Adipose tissue (tissue), 3 donors: ENCODE results near the gene FAAH. TPM values are rescaled to one million over a fixed set of nuclear protein-coding genes. Genes with fewer than 3 reads are reported as not detected.

ENCODE experiments used
- H3K27ac ChIP-seq: one replicate; pipeline ENCODE4 v1.5.1; 2013; ENCODE audit warnings: low read depth, low read length
- WGBS, 3 donors: extraction: QIAGEN DNeasy Blood & Tissue Kit; methylation state at CpG; one replicate each; pipeline ENCODE4 v1.1.7; 2013; 5-methylcytosine and 5-hydroxymethylcytosine counted together
- polyA plus RNA-seq, 3 donors: library from polyadenylated mRNA; stranded (reverse); fragments of 200-250 nt; gene quantifications; one replicate each; pipeline ENCODE4 v1.2.3, GENCODE V29; 2013
- donor health status: healthy with polysubstance abuse.
- donor health status: Bipolar disorder and iron deficiency.
- donor health status: healthy.

Gene FAAH
- polyA plus RNA-seq, 3 donors: 9.2 to 31.4 (median 24.6) TPM

DNA sequence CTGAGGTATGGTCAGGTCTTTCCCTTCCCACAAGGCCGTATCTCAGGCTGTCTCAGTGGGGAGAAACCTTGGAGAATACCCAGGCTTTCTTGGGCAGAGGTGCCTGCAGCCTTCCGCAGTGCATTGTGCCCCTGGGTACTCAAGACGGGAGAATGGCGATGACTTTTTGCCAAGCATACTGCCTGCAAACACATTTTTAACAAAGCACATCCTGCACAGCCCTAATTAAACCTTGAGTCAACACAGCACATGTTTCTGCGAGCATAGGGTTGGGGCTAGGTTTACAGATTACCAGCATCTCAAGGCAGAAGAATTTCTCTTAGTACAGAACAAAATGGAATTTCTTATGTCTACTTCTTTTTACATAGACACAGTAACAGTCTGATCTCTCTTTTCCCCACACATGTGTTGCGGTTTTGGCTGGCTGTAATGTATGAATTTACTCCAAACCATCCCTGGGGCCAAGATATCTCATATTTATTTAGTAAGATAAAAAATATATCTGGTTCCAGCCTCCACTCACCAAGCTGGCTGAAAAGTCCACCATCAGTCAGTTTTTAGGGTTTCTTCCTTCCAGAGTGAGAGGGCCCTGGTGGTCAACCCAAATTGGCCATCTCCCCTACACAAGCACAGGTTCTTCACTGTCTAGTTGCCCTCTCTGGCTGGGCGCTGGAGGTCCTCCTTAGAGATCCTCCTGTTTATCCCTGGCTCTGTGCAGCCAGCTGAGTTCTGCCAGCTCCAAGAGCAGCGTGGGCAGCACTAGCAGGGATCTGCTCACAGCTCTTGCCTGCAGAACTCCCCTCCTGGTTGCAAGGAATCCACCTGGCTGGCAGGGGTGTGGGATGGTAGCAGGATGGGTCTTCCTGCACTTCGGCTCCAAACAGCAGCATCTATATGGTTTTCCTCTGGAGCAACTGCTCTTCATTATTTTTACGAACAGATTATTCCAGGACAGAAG, 2.6 kb downstream of the FAAH start:
- 66 to 76% (median 69%) methylated on average over 10 of the region's 10 CpGs for WGBS, 3 donors
- no peak overlapping the region for H3K27ac ChIP-seq

DNA sequence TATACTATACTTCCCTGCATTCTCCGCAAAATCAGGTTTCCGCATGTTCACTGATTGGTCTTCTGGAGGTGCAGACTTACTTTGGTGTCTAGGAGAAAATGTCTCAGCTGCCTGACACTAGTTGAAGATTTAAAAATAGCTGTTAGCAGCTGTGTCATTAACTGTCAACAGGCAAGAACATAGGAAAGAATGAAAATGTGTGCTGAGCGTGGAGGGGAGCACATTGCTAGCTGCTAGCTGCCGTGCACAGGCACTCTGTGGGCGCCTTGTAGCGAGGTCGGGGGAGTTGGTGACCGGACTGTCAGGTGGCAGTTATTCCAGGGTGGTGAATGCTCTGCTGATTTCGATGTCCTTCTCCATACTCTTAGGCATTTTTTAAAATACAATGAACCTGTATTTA, 5.2 kb downstream of the FAAH start:
- WGBS, 3 donors: 68 to 95% (median 76%) methylated on average over 9 of the region's 9 CpGs
- no peak overlapping the region for H3K27ac ChIP-seq

GRCh38 chr1:46400421-46400820, 6.3 kb downstream of the FAAH start:
- H3K27ac ChIP-seq: no peak overlapping the region
- WGBS, 3 donors: 37 to 79% (median 77%) methylated on average over 4 of the region's 4 CpGs

- WGBS, 3 donors: 39 to 71% (median 67%) methylated on average over 6 of the region's 6 CpGs
- no peak overlapping the region for H3K27ac ChIP-seq
Measured at GRCh38 chr1:46401154-46401913, 7.2 kb downstream of the FAAH start.

DNA sequence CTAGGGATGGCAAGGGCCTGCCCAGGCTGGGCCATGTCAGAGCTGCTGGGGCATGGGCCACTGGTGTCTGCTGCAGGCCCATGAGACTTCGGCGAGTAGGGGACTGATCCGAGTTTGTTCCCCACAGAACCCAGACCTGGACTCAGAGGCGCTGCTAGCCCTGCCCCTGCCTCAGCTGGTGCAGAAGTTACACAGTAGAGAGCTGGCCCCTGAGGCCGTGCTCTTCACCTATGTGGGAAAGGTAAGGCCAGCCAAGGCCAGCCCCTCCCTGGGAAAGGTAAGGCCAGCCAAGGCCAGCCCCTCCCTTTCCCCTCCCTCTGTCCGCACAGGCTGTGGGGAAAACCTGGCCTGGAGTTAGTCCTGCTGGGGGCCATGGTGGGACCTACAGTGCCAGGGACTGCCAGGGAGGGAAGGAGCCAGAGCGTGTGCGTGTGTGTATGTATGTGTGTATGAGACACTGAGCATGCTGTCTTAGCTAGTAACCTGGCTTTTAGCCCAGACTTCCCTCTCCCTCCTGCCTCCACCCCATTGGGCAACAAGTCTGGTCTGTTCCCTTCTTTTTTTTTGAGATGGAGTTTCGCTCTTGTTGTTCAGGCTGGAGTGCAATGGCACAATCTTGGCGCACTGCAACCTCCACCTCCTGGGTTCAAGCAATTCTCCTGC, 8.0 kb downstream of the FAAH start:
- H3K27ac ChIP-seq: no peak overlapping the region
- 17 to 33% (median 32%) methylated on average over 10 of the region's 10 CpGs for WGBS, 3 donors

GRCh38 chr1:46403916-46404315, 9.8 kb downstream of the FAAH start:
- 82 to 93% (median 90%) methylated on average over 5 of the region's 5 CpGs for WGBS, 3 donors
- H3K27ac ChIP-seq: no peak overlapping the region

GRCh38 chr1:46404482-46405196, 10.5 kb downstream of the FAAH start:
- H3K27ac ChIP-seq: no peak overlapping the region
- 90 to 92% (median 90%) methylated on average over 7 of the region's 7 CpGs for WGBS, 3 donors

- 95 to 96% (median 96%) methylated on average over 12 of the region's 12 CpGs for WGBS, 3 donors
- H3K27ac ChIP-seq: no peak overlapping the region
Measured at GRCh38 chr1:46405197-46405555, 11.1 kb downstream of the FAAH start.

DNA sequence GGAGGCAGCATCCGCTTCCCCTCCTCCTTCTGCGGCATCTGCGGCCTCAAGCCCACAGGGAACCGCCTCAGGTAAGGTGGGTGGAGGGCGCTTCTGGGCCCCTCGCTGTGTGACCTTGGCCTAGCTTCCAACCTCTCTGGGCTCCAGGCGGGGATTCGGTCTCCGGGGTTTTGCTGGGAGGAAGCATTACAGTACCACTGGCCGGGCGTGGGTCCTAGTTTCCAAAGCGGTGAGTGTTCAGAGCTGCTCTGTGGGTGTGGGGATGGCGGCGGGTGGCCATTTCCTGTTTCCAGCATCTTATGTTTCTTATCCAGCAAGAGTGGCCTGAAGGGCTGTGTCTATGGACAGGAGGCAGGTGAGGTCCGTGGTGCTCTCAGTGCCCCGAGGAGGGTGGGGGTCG, 11.6 kb downstream of the FAAH start:
- 78 to 84% (median 81%) methylated on average over 15 to 17 of the region's 17 CpGs for WGBS, 3 donors
- H3K27ac ChIP-seq: no peak overlapping the region

- WGBS, 3 donors: 70 to 81% (median 75%) methylated on average over 13 of the region's 13 CpGs
- no peak overlapping the region for H3K27ac ChIP-seq
Measured at GRCh38 chr1:46406881-46407608, 12.9 kb downstream of the FAAH start.

- WGBS, 3 donors: 87 to 96% (median 91%) methylated on average over 9 of the region's 9 CpGs
Measured at GRCh38 chr1:46407636-46408035, 13.5 kb downstream of the FAAH start.

DNA sequence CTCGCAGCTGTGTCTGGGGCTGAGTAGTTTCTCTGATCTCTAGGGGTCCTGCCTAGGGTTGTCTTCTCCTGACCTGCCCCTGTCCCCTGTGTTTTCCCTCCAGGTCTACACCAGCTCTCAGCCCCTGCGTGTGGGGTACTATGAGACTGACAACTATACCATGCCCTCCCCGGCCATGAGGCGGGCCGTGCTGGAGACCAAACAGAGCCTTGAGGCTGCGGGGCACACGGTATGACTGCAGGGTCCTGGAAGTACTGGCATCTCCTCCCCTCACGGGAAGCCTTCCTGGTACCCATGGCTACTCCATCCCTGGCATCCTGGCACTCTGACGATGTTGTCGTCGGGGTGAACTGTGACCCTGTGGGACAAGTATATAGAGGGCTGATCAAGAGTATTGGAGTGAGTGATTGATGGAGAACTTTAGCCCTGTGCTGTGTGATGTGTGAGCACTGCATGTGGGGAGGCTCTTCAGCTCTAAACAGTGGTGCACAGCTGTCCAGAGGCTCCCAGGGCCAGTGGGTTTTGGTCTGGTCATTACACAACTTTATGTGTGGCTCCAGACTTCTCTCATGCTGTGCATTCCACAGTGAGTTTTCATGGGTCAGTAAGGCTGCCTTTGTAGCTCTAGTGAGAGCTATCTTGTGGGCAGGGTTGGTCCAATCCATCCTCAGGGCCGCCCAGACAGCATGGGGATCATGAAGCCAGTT, 14.4 kb downstream of the FAAH start:
- WGBS, 3 donors: 95 to 97% (median 96%) methylated on average over 12 of the region's 12 CpGs
- no peak overlapping the region for H3K27ac ChIP-seq

More at GRCh38 chr1:46407636-46408035, 13.5 kb downstream of the FAAH start:
- H3K27ac ChIP-seq: no peak overlapping the region

DNA sequence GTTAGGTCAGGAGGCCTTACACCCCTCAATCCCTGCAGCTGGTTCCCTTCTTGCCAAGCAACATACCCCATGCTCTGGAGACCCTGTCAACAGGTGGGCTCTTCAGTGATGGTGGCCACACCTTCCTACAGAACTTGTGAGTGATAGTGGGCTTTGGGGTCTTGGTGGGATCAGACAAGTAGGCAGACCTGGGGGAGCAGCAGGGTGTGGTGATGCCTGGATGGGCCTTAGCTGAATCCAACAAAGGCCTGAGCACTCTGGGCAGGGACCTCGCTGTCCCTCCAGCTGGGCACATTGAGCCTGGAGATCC, 14.9 kb downstream of the FAAH start:
- WGBS, 3 donors: 100% methylated on average over 1 of the region's 1 CpG
- no peak overlapping the region for H3K27ac ChIP-seq

DNA sequence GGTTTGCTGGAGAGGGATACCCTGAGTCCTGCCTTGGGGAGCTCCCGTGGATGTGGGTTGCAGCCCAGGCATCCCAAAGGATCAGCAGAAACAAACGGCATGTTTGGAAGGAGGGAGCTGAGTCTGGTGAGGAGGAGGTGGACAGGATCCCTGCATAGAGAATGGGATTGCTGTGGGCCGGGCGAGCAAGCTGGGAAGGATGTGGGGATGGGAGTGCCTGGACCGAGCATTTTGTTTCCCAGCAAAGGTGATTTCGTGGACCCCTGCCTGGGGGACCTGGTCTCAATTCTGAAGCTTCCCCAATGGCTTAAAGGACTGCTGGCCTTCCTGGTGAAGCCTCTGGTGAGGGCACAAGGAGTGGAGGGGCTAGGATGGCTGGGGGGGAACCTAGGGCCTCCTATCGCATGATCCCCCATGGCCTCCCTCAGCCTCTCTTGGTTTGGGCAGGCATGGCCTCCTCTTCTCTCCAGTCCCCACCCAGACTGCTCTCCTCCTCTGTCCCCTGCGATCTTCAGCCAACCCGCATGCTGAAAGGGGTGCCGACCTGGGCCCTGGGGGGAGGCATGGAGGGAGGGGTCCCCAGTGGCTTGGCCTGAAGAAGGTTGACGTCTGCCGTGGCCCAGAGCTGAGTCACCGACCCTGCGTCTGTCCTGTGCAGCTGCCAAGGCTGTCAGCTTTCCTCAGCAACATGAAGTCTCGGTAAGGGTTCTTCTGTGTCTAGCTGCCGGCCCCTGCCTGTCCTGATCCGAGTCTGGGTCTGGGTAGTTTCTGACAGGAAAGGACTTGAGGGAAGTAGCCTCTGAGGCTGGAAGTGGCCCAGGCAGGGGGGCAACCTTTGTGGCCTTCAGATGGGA, 16.3 kb downstream of the FAAH start:
- no peak overlapping the region for H3K27ac ChIP-seq
- 80 to 94% (median 84%) methylated on average over 16 to 17 of the region's 17 CpGs for WGBS, 3 donors

DNA sequence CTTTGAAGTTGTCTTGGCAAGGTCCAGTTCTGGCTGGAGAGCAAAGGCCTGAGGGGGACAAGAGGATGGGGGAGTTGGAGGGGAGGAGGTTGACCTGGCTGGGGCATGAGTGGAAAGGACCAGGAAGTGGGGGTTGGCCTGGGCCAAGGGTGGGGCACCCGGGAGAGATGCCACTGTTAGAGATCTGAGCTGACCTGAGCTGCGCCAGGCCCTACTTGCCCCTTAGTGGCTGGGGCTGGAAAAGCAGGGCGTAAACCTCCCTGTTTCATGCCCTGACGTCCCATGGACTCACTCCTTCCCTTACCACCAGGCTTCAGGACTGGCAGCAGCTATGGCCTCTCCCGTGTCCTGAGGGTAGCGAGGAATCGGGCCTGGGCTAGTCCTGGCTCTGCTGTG, 16.9 kb downstream of the FAAH start:
- no peak overlapping the region for H3K27ac ChIP-seq
- 89 to 93% (median 91%) methylated on average over 7 of the region's 7 CpGs for WGBS, 3 donors

GRCh38 chr1:46411601-46412341, 17.7 kb downstream of the FAAH start:
- 85 to 92% (median 86%) methylated on average over 16 of the region's 16 CpGs for WGBS, 3 donors
- H3K27ac ChIP-seq: no peak overlapping the region
